Panc1 (cell line): ENCODE results near the gene LTN1. TPM values are rescaled to one million over a fixed set of nuclear protein-coding genes. Genes with fewer than 3 reads are reported as not detected.

Experiments
- ATAC-seq: fragments of 200-7000 bp; cut with Tn5 transposase; 2 replicates; pipeline ENCODE4 v1.9.1; 2020; ENCODE audit warnings: mild to moderate bottlenecking, moderate library complexity
- BruUV-seq: library from RNA; stranded (reverse); fragments of 400-500 nt; replicated peaks from 2 replicates; lab custom pipeline; 2021; lab: Mats Ljungman, UMichigan
- CTCF ChIA-PET: fragments of 300-600 bp; sonication (Branson Sonifier 250); formaldehyde crosslinking; loops from one replicate; lab custom pipeline; 2022; ENCODE audit warnings: antibody characterized with exemption; lab: Charles Lee
- POLR2A ChIA-PET: fragments of 300-600 bp; sonication (Branson Sonifier 250); formaldehyde crosslinking; loops from one replicate; lab custom pipeline; 2022; ENCODE audit warnings: antibody characterized with exemption; lab: Charles Lee
- DNase-seq: peaks from one replicate; pipeline ENCODE4 v3.0.0-alpha.2; 2010; ENCODE audit warnings: low read depth, low spot score
- H3K27ac ChIP-seq: 2 replicates; pipeline ENCODE4 v1.5.1; 2011; ENCODE audit warnings: mild to moderate bottlenecking, low read length, inconsistent platforms
- H3K27me3 ChIP-seq: fragments of 200-500 bp; sonication (Bioruptor generic); 2 replicates; pipeline ENCODE4 v1.6.0; 2014; ENCODE audit warnings: low read length, inconsistent platforms; ENCODE audit not compliant: control insufficient read depth, insufficient read depth
- H3K36me3 ChIP-seq: fragments of 200-500 bp; sonication (Bioruptor generic); 2 replicates; pipeline ENCODE4 v1.5.1; 2014; ENCODE audit warnings: inconsistent platforms, mild to moderate bottlenecking, low read length, moderate library complexity; ENCODE audit not compliant: control insufficient read depth, insufficient read depth
- H3K4me1 ChIP-seq: 2 replicates; pipeline ENCODE4 v1.5.1; 2011; ENCODE audit warnings: inconsistent platforms, mild to moderate bottlenecking, low read length, moderate library complexity; ENCODE audit not compliant: control insufficient read depth, insufficient read depth
- H3K4me3 ChIP-seq, 2 experiments: 2 replicates each; pipeline ENCODE4 v1.5.1; 2011 to 2012; ENCODE audit warnings: low read depth in 2 of 2, low read length in 2 of 2, mild to moderate bottlenecking in 2 of 2, inconsistent platforms in 1 of 2, moderate library complexity in 1 of 2
- H3K9me3 ChIP-seq: fragments of 200-500 bp; sonication (Bioruptor generic); 2 replicates; pipeline ENCODE4 v1.5.1; 2014; ENCODE audit warnings: low read depth, mild to moderate bottlenecking, inconsistent platforms, low read length, moderate library complexity; ENCODE audit not compliant: control insufficient read depth, insufficient read depth
- CTCF ChIP-seq: fragments of 450-650 bp; IDR thresholded peaks from 2 replicates; pipeline ENCODE4 v1.5.1; 2017; ENCODE audit warnings: mild to moderate bottlenecking
- POLR2AphosphoS5 ChIP-seq: IDR thresholded peaks from 2 replicates; pipeline ENCODE4 v1.6.1; 2012; ENCODE audit warnings: mild to moderate bottlenecking, low read depth, low read length, moderate library complexity
- REST ChIP-seq, 2 experiments: IDR thresholded peaks; 2 replicates each; pipeline ENCODE4 v1.6.1; 2011 to 2012; ENCODE audit warnings: low read depth in 2 of 2, control low read depth in 1 of 2, low read length in 1 of 2, mild to moderate bottlenecking in 1 of 2, moderate library complexity in 1 of 2; ENCODE audit not compliant: insufficient read depth in 1 of 2
- SIN3A ChIP-seq: IDR thresholded peaks from 2 replicates; pipeline ENCODE4 v1.6.1; 2012; ENCODE audit warnings: low read depth, mild to moderate bottlenecking, low read length, moderate library complexity, borderline replicate concordance; ENCODE audit not compliant: insufficient read depth
- TCF7L2 ChIP-seq: IDR thresholded peaks from 2 replicates; pipeline ENCODE4 v1.6.1; 2011; ENCODE audit warnings: mild to moderate bottlenecking, low read depth, low read length, inconsistent platforms
- in situ Hi-C: cut with HindIII; loops from 2 replicates; pipeline ENCODE4 v1.10.0; 2016; ENCODE audit warnings: low sequenced_read_pairs, low pct_unique_long_range_greater_than_20kb
- intact Hi-C: fragments of 100-400 bp; cut with micrococcal nuclease; formaldehyde crosslinking; loops from one replicate; pipeline ENCODE4 v1.10.0; 2022; ENCODE audit not compliant: unreplicated experiment
- total RNA-seq: library from RNA; stranded (reverse); gene quantifications from one replicate; pipeline ENCODE4 v1.2.1, GENCODE V29; 2021; ENCODE audit not compliant: unreplicated experiment

Gene LTN1
- total RNA-seq, 1 experiment from 2014 or later: 19.7 TPM

GRCh38 chr21:29030909-29031308 lies 38.2 kb upstream of the LTN1 start:
- ATAC-seq (no peak), DNase-seq (no peak)
- Histone ChIP-seq H3K36me3 (peaks cover 5% of the 10 kb centered on the region; the same call in 1 of the 2 replicates), H3K27ac (no peak overlapping the region), H3K4me1 (no peaks in the 10 kb centered on the region), H3K27me3 (no peaks in the 10 kb centered on the region), H3K9me3 (no peaks in the 10 kb centered on the region), H3K4me3 (no peak overlapping the region)
- ChIA-PET POLR2A (no interaction called here), CTCF (no interaction called here)
- intact Hi-C loops: no loop called here
- TF ChIP-seq TCF7L2 (no peak), CTCF (no peak), REST (IDR thresholded peaks at IDR 0.05; ENCODE audit: insufficient read depth in 1 of 2, low read depth in 2 of 2, low read length in 1 of 2) (no peak), POLR2AphosphoS5 (no peak), SIN3A (no peak)
- BruUV-seq: no TSS peak
- in situ Hi-C loops: no loop called here

GRCh38 chr21:29029524-29029923 lies 36.8 kb upstream of the LTN1 start:
- H3K27ac ChIP-seq: no peak overlapping the region
- H3K9me3 ChIP-seq: no peaks in the 10 kb centered on the region
- ATAC-seq (no peak), DNase-seq (no peak)
- no peaks in the 10 kb centered on the region for H3K27me3 ChIP-seq
- no TSS peak for BruUV-seq
- H3K4me1 ChIP-seq: no peaks in the 10 kb centered on the region
- intact Hi-C loops (no loop called here), in situ Hi-C loops (no loop called here)
- POLR2A ChIA-PET: no interaction called here
- peaks cover 2% of the 10 kb centered on the region for H3K36me3 ChIP-seq
- no peak for TF ChIP-seq CTCF
- no peak for TF ChIP-seq REST (IDR thresholded peaks at IDR 0.05; ENCODE audit: insufficient read depth in 1 of 2, low read depth in 2 of 2, low read length in 1 of 2)
- TF ChIP-seq POLR2AphosphoS5: no peak
- TF ChIP-seq SIN3A: no peak
- no peak for TF ChIP-seq TCF7L2
- H3K4me3 ChIP-seq: no peak overlapping the region
- CTCF ChIA-PET: no interaction called here
